WTC11 (cell line): Measurements from ENCODE around the gene CATSPERB. TPM values are rescaled to one million over a fixed set of nuclear protein-coding genes. Genes with fewer than 3 reads are reported as not detected.

ENCODE experiments used
- ATAC-seq: fragments of 200-7000 bp; cut with Tn5 transposase; 2 replicates; pipeline ENCODE4 v1.10.0; 2021; ENCODE audit warnings: mild to moderate bottlenecking, moderate library complexity
- CTCF ChIA-PET: fragments of 300-600 bp; sonication (Branson Sonifier 250); formaldehyde crosslinking; loops from one replicate; lab custom pipeline; 2021; ENCODE audit warnings: antibody characterized with exemption; lab: Charles Lee
- POLR2A ChIA-PET: fragments of 350-600 bp; sonication (Branson Sonifier 250); formaldehyde crosslinking; loops from one replicate; lab custom pipeline; 2021; ENCODE audit warnings: antibody characterized with exemption; lab: Charles Lee
- DNase-seq: peaks from one replicate; pipeline ENCODE4 v3.0.0; 2021; ENCODE audit warnings: low spot score
- H3K27ac Mint-ChIP-seq: 2 replicates; pipeline ENCODE4 v1.8.0; 2021; ENCODE audit warnings: mixed read lengths
- H3K27me3 Mint-ChIP-seq: 2 replicates; pipeline ENCODE4 v1.8.0; 2021; ENCODE audit warnings: low read depth, mild to moderate bottlenecking, moderate library complexity, mixed read lengths
- H3K36me3 Mint-ChIP-seq: 2 replicates; pipeline ENCODE4 v1.8.0; 2021; ENCODE audit warnings: mixed read lengths
- H3K4me1 Mint-ChIP-seq: 2 replicates; pipeline ENCODE4 v1.8.0; 2022; ENCODE audit warnings: mixed read lengths
- H3K4me3 Mint-ChIP-seq: 2 replicates; pipeline ENCODE4 v1.8.0; 2021; ENCODE audit warnings: mild to moderate bottlenecking, moderate library complexity, mixed read lengths
- H3K9me3 Mint-ChIP-seq: 2 replicates; pipeline ENCODE4 v1.8.0; 2021; ENCODE audit warnings: mixed read lengths
- EMX1 ChIP-seq: fragments of 250-450 bp; sonication (Bioruptor Pico); IDR thresholded peaks from 2 replicates; pipeline ENCODE4 v1.8.0; 2021; ENCODE audit warnings: mild to moderate bottlenecking
- HMGA2 ChIP-seq: fragments of 250-450 bp; sonication (Bioruptor Pico); IDR thresholded peaks from 2 replicates; pipeline ENCODE4 v1.4.0; 2021; ENCODE audit warnings: mild to moderate bottlenecking, moderate library complexity
- MXD4 ChIP-seq: fragments of 250-450 bp; sonication (Bioruptor Pico); IDR thresholded peaks from 2 replicates; pipeline ENCODE4 v1.8.0; 2021; ENCODE audit warnings: mild to moderate bottlenecking, moderate library complexity, borderline replicate concordance
- NFE2L1 ChIP-seq: sonication (generic); formaldehyde crosslinking; IDR thresholded peaks from 2 replicates; pipeline ENCODE4 v1.8.1; 2023; ENCODE audit warnings: missing genetic modification reagents
- SMAD3 ChIP-seq: sonication (generic); formaldehyde crosslinking; IDR thresholded peaks from 2 replicates; pipeline ENCODE4 v1.8.0; 2022; ENCODE audit warnings: missing genetic modification reagents, mild to moderate bottlenecking, borderline replicate concordance
- SOX15 ChIP-seq: fragments of 250-450 bp; sonication (Bioruptor Pico); IDR thresholded peaks from 2 replicates; pipeline ENCODE4 v1.9.0; 2021; ENCODE audit warnings: mild to moderate bottlenecking
- STAT6 ChIP-seq: sonication (generic); formaldehyde crosslinking; conservative IDR thresholded peaks from 2 replicates; pipeline ENCODE4 v1.8.1; 2023; ENCODE audit warnings: mild to moderate bottlenecking, low read depth, missing genetic modification reagents, moderate library complexity
- TCF7 ChIP-seq: sonication (generic); formaldehyde crosslinking; IDR thresholded peaks from 2 replicates; pipeline ENCODE4 v1.8.0; 2022; ENCODE audit warnings: mild to moderate bottlenecking, low read depth, missing genetic modification reagents, moderate library complexity
- TEAD1 ChIP-seq: sonication (generic); formaldehyde crosslinking; IDR thresholded peaks from 2 replicates; pipeline ENCODE4 v1.8.0; 2022; ENCODE audit warnings: mild to moderate bottlenecking, missing genetic modification reagents
- TP53 ChIP-seq: sonication (generic); formaldehyde crosslinking; IDR thresholded peaks from 2 replicates; pipeline ENCODE4 v1.8.1; 2023; ENCODE audit warnings: mild to moderate bottlenecking, missing genetic modification reagents
- ZBTB43 ChIP-seq: sonication (generic); formaldehyde crosslinking; IDR thresholded peaks from 2 replicates; pipeline ENCODE4 v1.8.1; 2023; ENCODE audit warnings: mild to moderate bottlenecking, missing genetic modification reagents
- ZNF138 ChIP-seq: sonication (generic); formaldehyde crosslinking; conservative IDR thresholded peaks from 2 replicates; pipeline ENCODE4 v1.8.1; 2022; ENCODE audit warnings: mild to moderate bottlenecking, moderate library complexity, missing genetic modification reagents
- ZNF317 ChIP-seq: sonication (generic); formaldehyde crosslinking; IDR thresholded peaks from 2 replicates; pipeline ENCODE4 v1.8.1; 2023; ENCODE audit warnings: low read depth, mild to moderate bottlenecking, moderate library complexity, missing genetic modification reagents, borderline replicate concordance
- ZNF416 ChIP-seq: fragments of 250-450 bp; sonication (Bioruptor Pico); IDR thresholded peaks from 2 replicates; pipeline ENCODE4 v1.9.0; 2021; ENCODE audit warnings: mild to moderate bottlenecking, inconsistent platforms
- ZNF671 ChIP-seq: fragments of 250-450 bp; sonication (Bioruptor Pico); IDR thresholded peaks from 2 replicates; pipeline ENCODE4 v1.8.0; 2021; ENCODE audit warnings: mild to moderate bottlenecking
- total RNA-seq: library from RNA; stranded (reverse); gene quantifications from 3 replicates; pipeline ENCODE4 v1.2.3, GENCODE V29; 2021
- TF ChIP-seq, protein P1 (sequence below): fragments of 250-450 bp; sonication (Bioruptor Pico); conservative IDR thresholded peaks from 2 replicates; pipeline ENCODE4 v1.9.0; 2021; ENCODE audit warnings: mild to moderate bottlenecking
- TF ChIP-seq, protein P2 (sequence below): sonication (generic); formaldehyde crosslinking; IDR thresholded peaks from 2 replicates; pipeline ENCODE4 v1.8.1; 2022; ENCODE audit warnings: mild to moderate bottlenecking, moderate library complexity, missing genetic modification reagents
- TF ChIP-seq, protein P3 (sequence below): sonication (generic); formaldehyde crosslinking; IDR thresholded peaks from 2 replicates; pipeline ENCODE4 v1.8.1; 2022; ENCODE audit warnings: missing genetic modification reagents, borderline replicate concordance
- TF ChIP-seq, protein P4 (sequence below): fragments of 250-450 bp; sonication (Bioruptor Pico); IDR thresholded peaks from 2 replicates; pipeline ENCODE4 v1.9.0; 2021; ENCODE audit warnings: mild to moderate bottlenecking, borderline replicate concordance

CATSPERB gene
- total RNA-seq, 1 experiment from 2014 or later: 0.11 TPM

DNA sequence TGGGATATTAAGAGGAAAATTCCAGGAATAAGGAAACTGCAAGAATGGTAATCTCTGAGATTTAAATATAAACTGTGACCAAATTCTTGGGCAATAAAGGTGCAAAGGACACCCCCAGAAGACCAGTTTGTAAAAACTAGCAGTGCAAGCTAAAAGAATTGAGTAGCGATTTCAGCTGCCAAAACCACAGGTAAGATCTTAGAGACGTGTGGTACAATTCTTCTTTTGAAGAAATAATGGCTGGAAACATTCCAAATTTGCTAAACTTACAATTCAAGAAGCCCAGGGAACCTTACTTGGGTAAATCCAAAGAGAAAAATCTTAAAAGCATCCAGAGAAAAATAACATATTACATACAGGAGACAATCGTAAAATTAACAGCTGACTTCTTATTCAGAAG, 12.0 kb downstream of the CATSPERB start:
- Mint-ChIP-seq H3K4me3 (no peak overlapping the region), H3K36me3 (no peaks in the 10 kb centered on the region), H3K27ac (no peak overlapping the region), H3K4me1 (no peaks in the 10 kb centered on the region), H3K9me3 (no peaks in the 10 kb centered on the region), H3K27me3 (no peaks in the 10 kb centered on the region)
- no peak for DNase-seq
- CTCF ChIA-PET: interaction anchor here (1.1 kb wide), 1 partner anchor 191 kb away, joined by 4 read pairs; no protein-coding TSS in a partner anchor
- TF ChIP-seq TP53 (CRISPR knock-in tag) (no peak), EMX1 (CRISPR knock-in tag) (no peak), SOX15 (CRISPR knock-in tag) (no peak), ZNF671 (CRISPR knock-in tag) (no peak), ZNF416 (CRISPR knock-in tag) (no peak), HMGA2 (CRISPR knock-in tag) (no peak), MXD4 (CRISPR knock-in tag) (no peak), TCF7 (CRISPR knock-in tag) (no peak), STAT6 (CRISPR knock-in tag) (no peak), SMAD3 (no peak), ZNF138 (no peak), NFE2L1 (CRISPR knock-in tag) (no peak)
- TF ChIP-seq, protein P1, sequence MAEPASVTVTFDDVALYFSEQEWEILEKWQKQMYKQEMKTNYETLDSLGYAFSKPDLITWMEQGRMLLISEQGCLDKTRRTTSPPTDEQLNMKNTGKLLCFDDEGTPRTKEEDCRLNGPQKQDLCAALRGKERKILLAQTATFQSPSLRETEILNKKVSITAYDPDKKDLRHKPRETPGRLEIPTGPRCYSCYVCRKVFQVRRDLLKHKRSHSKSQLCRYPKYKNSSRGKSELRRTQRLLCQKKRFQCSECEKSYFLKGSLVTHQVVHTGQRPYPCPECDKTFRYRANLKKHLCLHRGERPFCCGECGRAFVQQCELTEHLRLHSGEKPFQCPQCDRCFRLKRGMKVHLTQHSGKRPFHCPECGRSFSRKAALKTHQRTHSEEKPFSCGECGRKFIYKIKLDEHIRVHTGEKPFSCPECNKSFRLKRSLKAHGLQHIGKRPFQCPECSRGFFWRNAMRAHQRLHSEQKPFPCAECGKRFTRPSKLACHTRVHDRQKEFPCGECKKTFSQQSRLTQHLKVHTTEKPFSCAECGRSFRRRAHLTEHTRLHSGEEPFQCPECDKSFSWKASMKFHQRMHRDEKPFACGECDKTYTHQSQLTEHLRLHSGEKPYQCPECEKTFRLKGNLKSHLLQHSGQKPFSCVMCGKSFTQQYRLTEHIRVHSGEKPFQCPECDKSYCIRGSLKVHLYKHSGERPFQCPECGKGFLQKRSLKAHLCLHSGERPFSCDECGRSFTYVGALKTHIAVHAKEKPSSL (CRISPR knock-in tag): no peak
- TF ChIP-seq, protein P2, sequence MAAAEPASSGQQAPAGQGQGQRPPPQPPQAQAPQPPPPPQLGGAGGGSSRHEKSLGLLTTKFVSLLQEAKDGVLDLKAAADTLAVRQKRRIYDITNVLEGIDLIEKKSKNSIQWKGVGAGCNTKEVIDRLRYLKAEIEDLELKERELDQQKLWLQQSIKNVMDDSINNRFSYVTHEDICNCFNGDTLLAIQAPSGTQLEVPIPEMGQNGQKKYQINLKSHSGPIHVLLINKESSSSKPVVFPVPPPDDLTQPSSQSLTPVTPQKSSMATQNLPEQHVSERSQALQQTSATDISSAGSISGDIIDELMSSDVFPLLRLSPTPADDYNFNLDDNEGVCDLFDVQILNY: no peak
- POLR2A ChIA-PET: no interaction called here
- ATAC-seq: no peak

GRCh38 chr14:91716999-91717398, 14.9 kb downstream of the CATSPERB start:
- ChIA-PET POLR2A (no interaction called here), CTCF (interaction anchor here (0.6 to 2.8 kb wide), 3 partner anchors 182 to 288 kb away, joined by 3 to 17 read pairs (median 5); no protein-coding TSS in a partner anchor)
- no peaks in the 10 kb centered on the region for H3K27me3 Mint-ChIP-seq
- no peak for DNase-seq
- no peaks in the 10 kb centered on the region for H3K36me3 Mint-ChIP-seq
- TF ChIP-seq TEAD1 (no peak), ZBTB43 (CRISPR knock-in tag) (no peak), ZNF317 (no peak)
- TF ChIP-seq, protein P3, sequence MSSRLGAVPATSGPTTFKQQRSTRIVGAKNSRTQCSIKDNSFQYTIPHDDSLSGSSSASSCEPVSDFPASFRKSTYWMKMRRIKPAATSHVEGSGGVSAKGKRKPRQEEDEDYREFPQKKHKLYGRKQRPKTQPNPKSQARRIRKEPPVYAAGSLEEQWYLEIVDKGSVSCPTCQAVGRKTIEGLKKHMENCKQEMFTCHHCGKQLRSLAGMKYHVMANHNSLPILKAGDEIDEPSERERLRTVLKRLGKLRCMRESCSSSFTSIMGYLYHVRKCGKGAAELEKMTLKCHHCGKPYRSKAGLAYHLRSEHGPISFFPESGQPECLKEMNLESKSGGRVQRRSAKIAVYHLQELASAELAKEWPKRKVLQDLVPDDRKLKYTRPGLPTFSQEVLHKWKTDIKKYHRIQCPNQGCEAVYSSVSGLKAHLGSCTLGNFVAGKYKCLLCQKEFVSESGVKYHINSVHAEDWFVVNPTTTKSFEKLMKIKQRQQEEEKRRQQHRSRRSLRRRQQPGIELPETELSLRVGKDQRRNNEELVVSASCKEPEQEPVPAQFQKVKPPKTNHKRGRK: no peak
- TF ChIP-seq, protein P4, sequence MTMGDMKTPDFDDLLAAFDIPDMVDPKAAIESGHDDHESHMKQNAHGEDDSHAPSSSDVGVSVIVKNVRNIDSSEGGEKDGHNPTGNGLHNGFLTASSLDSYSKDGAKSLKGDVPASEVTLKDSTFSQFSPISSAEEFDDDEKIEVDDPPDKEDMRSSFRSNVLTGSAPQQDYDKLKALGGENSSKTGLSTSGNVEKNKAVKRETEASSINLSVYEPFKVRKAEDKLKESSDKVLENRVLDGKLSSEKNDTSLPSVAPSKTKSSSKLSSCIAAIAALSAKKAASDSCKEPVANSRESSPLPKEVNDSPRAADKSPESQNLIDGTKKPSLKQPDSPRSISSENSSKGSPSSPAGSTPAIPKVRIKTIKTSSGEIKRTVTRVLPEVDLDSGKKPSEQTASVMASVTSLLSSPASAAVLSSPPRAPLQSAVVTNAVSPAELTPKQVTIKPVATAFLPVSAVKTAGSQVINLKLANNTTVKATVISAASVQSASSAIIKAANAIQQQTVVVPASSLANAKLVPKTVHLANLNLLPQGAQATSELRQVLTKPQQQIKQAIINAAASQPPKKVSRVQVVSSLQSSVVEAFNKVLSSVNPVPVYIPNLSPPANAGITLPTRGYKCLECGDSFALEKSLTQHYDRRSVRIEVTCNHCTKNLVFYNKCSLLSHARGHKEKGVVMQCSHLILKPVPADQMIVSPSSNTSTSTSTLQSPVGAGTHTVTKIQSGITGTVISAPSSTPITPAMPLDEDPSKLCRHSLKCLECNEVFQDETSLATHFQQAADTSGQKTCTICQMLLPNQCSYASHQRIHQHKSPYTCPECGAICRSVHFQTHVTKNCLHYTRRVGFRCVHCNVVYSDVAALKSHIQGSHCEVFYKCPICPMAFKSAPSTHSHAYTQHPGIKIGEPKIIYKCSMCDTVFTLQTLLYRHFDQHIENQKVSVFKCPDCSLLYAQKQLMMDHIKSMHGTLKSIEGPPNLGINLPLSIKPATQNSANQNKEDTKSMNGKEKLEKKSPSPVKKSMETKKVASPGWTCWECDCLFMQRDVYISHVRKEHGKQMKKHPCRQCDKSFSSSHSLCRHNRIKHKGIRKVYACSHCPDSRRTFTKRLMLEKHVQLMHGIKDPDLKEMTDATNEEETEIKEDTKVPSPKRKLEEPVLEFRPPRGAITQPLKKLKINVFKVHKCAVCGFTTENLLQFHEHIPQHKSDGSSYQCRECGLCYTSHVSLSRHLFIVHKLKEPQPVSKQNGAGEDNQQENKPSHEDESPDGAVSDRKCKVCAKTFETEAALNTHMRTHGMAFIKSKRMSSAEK: no peak
- no peaks in the 10 kb centered on the region for H3K9me3 Mint-ChIP-seq
- no peak overlapping the region for H3K4me3 Mint-ChIP-seq
- H3K4me1 Mint-ChIP-seq: no peaks in the 10 kb centered on the region
- no peak overlapping the region for H3K27ac Mint-ChIP-seq
- no peak for ATAC-seq
